ENCODE data around the gene SLC25A43.

Gene SLC25A43

GRCh38 chrX:119495734-119496726 lies 96.9 kb downstream of the SLC25A43 start:
- no peak for DNase-seq (ENCODE audit: low read depth in 2 of 2)

GRCh38 chrX:119497185-119497584 lies 98.0 kb downstream of the SLC25A43 start:
- DNase-seq (ENCODE audit: low read depth in 2 of 2): no peak

GRCh38 chrX:119500061-119500800 lies 101.1 kb downstream of the SLC25A43 start:
- DNase-seq (ENCODE audit: low read depth in 2 of 2): no peak

- no peak for DNase-seq (ENCODE audit: low read depth in 2 of 2)
These were observed 102.5 kb downstream of the SLC25A43 start for GRCh38 chrX:119501511-119502148.

GRCh38 chrX:119502727-119503483 lies 103.8 kb downstream of the SLC25A43 start:
- no peak for DNase-seq (ENCODE audit: low read depth in 2 of 2)

- DNase-seq (ENCODE audit: low read depth in 2 of 2): no peak
These were observed 104.3 kb downstream of the SLC25A43 start for GRCh38 chrX:119503484-119503861.
